IPS DF 19.7 (cell line): ENCODE data around the gene PAX2.
"Not testable (repeated sequence)": the region's sequence is repeated elsewhere in the genome, so short reads cannot be mapped to it uniquely, and the experiment has no call there.

Experiments used
- DNase-seq: peaks from one replicate; pipeline ENCODE4 v3.0.0-alpha.2; 2013; ENCODE audit warnings: low read depth, low spot score

Gene PAX2

DNA sequence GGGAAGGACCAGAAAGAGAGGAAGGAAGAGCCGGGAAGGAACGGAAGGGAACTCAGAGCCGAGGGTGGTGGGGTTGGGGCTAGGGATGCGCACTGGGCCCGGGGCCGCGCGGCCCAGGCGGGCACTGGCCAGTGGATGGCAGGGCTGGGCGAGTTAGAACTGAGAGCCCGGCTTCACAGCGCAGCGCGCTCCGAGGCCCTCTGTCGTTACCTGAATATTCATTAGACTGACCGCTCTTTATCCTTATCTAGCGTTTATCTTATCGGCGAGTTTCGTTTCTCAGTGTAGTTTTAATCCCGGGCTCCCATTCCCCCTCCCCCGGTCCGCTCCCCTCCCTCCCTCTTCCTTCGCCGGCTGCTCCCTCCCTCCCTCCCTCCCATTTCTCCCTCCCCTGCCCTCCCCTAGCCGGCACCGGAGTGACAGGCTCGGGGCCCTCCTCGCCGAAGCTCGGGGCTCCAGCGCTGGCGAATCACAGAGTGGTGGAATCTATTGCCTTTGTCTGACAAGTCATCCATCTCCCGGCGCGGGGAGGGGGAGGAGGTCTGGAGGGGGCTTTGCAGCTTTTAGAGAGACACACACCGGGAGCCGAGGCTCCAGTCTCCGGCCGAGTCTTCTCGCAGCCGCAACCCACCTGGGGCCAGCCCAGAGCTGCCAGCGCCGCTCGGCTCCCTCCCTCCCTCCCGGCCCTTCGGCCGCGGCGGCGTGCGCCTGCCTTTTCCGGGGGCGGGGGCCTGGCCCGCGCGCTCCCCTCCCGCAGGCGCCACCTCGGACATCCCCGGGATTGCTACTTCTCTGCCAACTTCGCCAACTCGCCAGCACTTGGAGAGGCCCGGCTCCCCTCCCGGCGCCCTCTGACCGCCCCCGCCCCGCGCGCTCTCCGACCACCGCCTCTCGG, at the start of gene PAX2:
Gene PAX2, plus strand, starts transcription at position 596 of the 895 bp plus-strand sequence. CDS start 679 bp downstream, outside the sequence.
- DNase-seq: no peak

DNA sequence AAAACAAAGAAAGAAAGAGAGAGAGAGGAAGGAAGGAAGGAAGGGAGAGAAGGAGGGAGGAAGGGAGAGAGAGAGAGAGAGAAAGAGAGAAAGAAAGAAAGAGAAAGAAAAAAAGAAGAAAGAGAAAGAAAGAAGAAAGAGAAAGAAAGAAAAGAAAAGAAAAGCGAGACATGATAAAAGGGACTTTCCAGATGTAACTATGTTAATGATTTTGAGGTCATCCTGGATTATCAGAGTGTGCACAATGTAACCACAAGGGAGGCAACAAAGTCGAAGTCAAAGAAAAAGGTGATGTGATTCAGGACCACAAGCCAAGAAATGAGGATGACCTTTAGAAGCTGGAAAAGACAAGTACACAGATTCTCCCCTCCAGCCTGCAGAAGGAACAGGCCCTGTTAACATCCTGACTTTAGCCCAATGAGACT, 48.9 kb upstream of the PAX2 start:
- DNase-seq: no peak

DNA sequence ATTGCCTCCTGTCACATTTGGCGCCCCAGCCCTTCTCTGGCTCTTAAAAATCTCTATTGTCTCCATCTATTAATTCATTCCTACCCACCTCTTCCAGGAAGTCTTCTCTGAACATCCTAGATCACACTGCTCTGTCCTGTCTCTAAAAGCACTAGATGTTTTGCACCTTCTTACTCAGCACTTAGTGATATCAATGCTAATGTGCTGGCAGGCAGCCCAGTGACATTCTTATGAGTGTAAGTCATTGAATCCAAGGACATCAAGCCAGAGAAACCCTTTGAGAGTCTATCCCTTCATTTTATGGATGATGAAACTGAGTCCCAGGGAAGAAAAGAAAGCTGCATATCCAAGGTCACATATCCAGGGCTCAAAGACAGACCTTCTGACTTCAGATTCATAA, 48.3 kb upstream of the PAX2 start:
- no peak for DNase-seq

DNA sequence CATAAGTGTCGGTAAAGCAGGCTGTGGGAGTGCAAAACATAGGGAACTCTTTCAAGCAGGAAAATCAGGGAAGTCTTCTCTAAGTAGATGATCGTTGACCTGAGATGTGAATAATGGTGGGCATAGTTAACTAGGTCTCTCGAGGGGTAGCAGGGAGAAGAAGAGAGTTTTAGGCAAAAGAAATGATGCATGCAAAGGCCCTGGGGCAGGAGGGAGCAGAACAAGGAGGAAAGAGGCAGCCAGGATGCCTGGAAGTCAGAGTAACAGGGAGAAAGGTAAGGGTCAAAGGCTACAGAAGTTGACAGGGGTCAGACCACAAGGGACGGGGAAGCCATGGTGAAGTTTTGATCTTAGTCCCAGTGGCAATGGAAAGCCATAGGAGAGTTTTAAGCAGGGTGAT, 47.8 kb upstream of the PAX2 start:
- DNase-seq: no peak

DNA sequence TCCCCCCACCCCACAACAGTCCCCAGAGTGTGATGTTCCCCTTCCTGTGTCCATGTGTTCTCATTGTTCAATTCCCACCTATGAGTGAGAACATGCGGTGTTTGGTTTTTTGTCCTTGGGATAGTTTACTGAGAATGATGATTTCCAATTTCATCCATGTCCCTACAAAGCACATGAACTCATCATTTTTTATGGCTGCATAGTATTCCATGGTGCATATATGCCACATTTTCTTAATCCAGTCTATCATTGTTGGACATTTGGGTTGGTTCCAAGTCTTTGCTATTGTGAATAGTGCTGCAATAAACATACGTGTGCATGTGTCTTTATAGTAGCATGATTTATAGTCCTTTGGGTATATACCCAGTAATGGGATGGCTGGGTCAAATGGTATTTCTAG, 43.7 kb upstream of the PAX2 start:
- DNase-seq: not testable (repeated sequence)

DNA sequence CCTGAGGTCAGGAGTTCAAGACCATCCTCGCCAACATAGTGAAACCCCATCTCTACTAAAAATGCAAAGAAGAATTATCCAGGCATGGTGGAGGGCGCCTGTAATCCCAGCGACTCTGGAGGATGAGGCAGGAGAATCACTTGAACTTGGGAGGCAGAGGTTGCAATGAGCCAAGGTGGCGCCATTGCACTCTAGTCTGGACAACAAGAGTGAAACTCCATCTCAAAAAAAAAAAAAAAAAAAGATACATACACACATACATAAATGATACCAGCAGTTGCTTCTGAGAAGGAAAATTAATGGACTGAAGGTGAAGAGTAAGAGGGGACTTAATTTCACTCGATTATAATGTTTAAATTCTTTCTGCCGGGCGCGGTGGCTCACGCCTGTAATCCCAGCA, 40.2 kb upstream of the PAX2 start:
- DNase-seq: no peak

DNA sequence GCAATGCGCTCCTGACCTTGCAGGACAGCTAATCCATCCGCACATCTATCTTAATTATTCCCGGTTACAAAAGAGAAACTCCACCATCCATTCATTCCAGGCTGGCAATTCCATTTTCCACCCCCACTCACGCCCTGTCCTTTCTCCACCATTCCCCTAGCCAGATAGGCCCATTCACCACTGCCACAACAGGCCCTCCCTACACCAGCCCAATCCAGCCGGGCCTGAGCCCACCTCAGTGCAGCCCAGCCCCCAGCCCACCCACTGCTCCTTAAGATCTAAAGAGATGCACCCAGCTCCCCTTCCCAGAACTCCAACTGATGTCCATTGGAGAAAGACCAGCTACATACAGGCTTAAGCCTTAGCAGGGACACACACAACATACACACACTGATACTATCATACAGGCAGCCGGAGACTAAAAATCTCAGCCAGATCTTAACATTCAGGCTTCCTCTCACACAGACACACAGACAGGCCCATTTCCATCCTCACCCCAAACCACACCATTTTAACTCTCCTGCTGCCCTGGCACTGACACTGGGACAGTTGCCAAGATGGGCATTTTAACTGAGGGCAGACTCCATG, 38.0 kb upstream of the PAX2 start:
- no peak for DNase-seq

DNA sequence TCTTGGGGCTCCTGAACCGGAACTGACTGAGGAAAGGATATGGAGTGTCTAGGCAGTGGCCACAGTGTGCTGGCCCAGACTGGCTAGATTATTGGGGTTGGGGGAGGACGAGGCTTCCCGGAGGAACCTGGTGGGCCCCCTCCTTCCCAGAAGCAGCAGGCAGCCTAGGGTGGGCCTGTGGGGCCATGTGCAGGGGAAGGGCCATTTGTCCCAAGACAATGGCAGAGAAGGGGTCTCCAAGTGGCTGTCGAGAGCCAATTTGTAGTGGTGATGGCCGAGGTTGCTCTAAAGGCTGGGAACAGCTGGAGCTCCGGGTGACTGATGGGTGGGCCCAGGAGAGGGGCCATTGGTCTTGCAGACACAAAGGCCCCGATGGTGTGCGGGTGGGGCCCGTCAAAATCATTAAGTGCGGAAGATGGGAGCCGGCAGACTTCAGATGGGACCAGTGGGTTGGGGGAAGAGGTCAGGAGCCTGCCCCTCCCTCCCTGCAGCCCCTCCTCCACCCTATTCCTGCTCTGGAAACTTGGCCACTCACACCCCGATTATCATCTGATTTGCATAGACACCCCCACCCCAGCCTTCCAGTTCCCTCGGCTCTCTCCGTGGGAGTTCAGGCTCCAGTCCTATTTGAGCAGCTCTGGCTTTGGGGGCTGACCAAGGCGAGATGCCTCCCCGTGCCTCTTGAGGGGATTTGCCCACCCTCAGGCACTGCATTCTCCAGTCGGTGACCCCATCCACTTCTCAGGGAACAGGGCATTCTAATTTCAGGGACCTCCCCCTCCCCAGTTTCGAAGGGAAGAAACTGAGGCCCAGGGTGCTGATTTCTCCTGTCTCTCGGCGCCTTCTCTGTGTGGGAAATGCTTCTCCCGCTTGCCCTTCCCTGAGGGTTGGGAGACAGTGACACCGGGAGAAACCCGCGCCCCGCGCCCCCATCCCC, 36.0 kb upstream of the PAX2 start:
- DNase-seq: no peak

DNA sequence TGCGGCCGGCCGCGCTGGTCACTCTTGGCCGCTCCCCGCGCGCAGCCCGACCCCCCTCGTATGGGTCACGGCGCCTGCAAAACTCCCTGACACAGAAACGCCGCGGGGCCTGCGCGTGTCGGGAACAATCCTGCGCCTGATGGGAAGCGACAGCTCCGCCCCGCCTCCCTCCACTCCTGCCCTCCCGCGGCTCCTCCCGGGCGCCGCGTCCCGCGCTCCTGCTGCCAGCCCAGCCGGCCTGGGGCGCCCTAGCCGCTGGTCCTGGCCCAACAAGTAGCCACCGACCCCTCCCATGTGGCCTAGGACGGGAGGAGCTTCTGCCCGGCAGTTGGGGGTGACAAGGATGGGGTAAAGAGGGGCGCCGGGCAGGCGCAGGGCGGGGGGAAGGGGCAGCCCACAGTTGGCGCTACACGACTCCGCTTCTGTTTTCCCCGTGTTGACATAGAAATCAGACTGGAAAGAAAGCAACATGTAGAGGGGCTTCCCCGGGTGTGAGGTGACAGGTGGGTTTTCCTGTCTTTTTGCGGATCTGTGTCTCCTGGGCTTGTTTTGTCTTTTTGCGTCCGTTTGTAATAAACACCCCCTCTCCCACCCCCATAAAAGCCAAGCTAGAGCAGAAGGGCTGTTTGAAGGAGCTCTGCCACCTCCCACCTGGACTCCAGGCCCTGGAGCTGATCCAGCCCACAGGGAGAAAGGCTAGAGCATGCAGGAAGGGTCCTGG, 35.1 kb upstream of the PAX2 start:
- no peak for DNase-seq

DNA sequence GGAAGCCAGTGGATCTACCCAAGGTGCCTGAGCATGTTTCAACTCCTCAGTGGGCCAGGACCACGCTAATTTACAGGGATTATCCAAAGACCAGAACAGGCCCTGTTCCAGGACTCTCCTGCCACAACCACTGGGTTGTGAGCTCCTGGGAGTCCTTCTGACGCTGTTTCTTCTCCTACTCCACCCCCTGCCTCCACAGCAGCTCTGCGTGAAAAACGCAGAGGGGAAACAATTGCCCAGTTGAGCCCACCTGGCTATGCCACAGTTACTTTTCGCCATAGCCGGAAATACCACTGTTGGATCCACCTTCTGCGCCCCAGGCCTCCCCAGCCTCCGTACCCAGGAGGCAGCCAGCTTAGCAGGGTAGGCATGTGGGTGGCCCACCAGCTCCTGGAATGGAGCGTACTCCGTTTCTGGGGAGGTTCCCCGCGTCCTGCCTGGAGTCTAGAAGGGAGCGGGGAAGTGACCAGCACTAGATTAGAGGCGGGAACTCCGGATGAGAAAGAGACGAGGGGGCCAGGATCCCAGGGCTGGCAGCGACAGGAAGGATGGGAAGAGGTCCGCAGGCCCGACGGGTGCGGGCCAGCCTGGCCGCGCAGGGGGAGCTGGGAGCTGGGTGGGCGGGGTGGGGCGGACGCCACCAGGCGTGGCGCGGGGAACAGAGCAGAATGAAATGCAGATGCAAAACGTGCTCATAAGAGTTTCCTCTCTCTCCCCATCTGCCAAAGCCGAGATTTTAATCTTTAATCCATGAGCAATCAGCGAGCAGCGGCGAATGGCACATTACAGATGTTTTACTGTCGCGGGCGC, 32.1 kb upstream of the PAX2 start:
- no peak for DNase-seq

DNA sequence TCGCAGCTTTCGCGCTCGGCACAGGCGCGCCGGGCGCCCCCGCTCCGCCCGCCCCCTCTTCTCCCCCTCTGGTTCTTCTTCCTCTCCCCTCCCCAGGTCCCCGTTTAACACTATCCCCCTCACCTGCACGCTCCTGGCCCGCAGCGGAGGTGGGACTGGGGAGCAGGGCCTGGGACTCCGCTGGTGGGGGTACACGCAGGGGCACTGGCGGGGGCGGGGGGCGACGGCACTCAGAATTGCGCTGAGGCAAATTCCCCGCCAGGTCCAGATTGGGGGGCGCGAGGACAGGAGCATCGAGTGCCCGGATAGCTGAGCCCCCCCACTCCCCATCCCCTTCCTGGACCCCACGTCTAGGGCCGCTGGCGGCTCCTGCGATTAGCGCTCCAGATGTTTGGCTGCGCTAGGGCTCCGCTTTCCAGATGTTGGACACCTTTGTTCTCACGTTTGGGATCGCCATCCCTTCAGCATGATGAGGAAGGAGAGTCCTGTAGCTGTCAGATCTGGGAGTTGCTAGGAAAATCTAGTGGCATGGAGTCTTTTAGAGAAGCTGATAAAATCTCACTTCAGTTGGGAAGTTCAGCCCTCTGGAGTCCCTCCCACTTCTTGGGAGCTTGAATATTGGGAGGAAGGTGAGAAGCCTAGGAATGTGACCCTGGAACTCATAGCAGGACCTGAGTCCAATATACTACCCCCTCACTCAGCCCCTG, 31.4 kb upstream of the PAX2 start:
- DNase-seq: no peak

DNA sequence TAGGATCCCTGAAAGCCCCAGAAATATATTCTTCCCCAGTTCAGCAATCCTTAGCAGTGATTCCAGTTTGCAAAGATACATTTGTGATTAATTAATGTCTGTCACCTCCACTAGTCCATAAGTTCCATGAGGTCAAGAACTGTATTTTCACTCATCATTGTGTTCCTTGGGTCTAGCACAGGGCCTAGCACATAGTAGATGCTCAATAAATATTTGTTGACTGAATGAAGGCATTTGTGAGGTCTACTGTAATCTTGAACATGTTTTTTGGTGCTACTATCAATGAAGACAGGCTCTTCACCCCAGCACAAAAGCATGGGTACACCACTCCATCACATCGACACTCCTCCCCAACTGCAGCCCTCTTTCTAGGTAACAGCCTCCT, 30.8 kb upstream of the PAX2 start:
- DNase-seq: no peak

DNA sequence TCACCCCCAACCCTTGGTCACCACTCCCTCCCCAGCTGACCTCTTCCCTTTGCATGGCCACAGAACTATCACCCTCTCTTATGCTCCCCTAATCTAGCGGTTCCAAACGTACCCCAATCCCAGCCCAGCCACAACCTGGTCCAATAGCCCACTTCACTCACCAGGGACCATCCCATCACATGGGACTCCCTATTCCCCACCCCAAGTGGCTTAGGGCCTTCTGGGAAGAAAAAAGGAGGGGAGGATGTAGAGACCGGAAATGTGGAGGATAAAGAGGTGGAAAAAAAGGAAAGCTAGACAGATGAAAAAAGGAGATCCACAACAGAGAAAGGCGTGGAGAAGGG, 30.3 kb upstream of the PAX2 start:
- no peak for DNase-seq

DNA sequence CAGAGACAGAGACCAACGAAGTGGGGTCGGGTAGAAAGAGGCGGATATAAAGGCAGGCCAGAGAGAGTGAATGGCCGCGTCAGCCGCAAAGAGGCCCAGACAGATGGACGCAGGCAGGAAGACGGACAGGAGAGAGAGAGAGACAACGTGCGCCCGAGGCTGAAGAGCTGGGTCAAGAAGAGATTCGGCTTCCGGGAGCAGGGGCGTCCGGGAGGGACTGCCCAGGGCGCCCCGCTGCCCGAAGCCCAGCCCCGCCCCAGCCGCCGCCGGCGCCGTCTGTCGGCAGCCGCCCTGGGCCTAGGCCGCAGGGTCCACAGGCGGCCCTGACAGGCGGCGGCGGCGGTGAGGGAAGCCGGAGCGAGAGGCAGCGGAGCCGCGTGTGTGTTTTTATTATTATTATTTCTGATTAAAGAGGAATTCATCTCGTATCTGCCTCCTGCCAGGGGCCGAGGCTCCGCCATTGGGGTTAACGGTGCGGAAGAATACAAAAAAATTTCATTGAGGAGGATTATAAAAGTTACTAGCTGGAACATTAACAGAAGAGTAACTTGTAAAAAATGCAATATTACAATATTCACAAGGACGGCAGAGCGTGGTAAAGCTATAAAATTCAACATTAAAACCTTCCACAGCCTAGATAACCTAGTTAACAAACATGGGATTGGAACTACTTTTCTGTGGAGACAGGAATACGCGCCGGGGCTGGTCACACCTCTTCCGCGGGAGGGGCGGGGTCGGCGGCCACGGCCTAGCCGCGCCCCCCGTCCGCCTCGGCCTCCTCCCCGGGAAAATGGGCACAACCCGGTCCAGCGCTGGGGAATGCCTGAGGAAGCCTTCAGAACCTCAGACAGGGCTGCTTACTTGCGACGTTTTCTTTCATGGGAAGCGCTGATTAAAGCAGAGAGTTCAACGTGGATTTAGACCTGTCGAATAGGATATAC, 29.7 kb upstream of the PAX2 start:
- no peak for DNase-seq

DNA sequence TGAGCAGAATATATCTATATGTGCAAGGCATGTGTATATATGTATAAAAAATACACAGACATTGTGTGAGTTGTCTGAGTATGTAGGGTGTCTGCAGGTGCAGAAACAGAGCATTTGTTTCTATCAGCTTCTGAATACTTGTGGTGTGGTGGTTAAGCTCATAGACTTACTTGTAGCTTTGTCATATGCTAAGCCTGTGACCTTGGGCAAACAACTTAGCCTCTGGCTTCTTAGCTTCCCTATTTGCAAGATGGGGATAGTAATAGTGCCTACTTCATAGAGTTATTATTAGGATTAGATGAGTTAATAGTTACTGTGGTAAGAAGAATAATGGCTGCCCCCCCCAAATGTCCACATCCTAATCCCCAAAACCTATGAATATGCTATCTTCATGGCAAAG, 28.2 kb upstream of the PAX2 start:
- no peak for DNase-seq

DNA sequence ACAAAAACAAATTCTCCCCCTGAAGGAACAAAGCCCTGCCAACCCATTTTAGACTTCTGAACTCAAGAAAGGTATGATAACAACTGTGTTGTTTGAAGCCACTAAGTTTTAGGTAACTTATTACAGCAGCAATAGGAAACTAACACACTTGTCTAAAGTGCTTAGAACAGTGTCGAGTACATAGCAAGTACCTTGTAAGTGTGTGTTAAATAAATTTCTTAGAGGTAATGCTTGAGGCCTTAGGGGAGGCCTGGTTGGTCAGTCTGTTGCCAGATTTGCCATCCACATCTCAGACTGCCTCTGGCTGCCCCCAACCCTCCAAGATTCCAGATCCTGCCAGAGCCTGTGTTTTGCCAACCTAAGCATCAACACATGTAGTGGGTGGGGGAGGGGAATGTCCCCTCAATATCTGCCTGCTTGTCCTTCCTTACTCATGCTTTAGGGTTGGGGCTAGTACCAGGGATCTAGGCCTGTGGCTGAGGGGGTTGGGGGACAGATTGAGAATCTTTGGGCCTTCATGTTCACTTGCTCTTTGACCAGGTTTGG, 27.1 kb upstream of the PAX2 start:
- no peak for DNase-seq

DNA sequence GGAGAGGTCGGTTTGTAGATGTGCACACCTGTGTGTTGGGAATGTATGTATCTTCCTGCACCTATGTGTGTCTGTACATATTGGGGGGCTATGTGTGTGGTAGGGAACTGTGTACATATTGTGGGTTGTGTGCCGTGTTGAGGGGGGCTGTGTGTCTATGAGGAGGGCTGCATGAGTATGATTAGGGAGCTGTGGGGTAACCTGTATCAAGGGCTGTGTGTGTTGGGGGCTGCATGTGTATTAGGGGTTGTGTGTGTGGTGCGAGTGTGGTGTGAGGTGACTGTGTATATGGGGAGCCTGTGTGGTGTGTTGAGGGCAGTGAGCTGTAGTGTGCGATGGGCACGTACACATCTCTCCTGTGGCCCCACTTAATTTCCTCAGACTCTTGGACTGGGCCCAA, 22.2 kb upstream of the PAX2 start:
- DNase-seq: no peak

DNA sequence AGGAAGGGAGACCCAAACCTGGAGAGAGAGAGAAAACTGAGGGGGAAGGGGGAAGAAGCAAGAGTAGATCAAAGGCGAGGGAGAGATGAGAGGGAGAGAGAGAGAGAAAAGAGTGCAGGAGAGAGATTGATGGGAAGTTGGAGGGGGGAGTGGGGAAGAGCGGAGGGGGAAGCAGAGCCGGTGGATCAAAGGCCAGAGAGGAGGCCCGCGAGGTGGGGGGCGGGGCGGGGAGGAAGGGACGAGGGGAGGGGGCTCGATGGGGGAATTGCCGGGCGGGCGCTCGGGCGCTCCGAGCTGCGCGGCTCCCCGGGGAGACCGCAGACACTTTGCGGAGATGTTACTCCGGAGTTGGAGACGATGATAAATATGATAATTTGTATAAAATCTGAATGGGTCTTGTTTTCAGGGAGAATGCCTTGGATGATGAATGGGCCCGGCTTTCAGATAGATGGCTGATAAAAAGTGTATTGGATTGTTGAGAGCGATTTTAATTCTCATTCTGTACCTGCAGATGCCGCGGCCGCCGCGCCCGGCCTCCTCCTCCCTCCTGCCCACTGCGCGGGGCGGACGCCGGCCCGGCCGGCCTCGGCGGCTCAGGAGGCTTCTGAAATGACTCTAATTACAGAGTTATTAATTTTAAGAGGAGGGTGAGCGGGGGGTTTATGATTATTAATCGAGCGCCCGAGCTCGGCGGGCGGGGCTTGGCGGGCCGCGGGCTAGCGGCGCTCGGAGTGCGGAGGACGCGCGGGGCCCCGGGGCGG, 21.4 kb upstream of the PAX2 start:
- DNase-seq: no peak
